ENCODE results near the gene IL17C.

- TF ChIP-seq CTCF (IDR thresholded peaks at IDR 0.05) (no peak), POLR2A (IDR thresholded peaks at IDR 0.05) (no peak)
These were observed 18.2 kb upstream of the IL17C start for GRCh38 chr16:88619859-88620815.
